Cerebellar nuclear complex (tissue), 1 donor: ENCODE results near the gene CEP250.
"Not testable (repeated sequence)": the region's sequence is repeated elsewhere in the genome, so short reads cannot be mapped to it uniquely, and the experiment has no call there.

Experiments
- DNase-seq, 2 experiments: peaks; one replicate each; lab custom pipeline; 2025; lab: John Stamatoyannopoulos, UW

Gene CEP250, protein sequence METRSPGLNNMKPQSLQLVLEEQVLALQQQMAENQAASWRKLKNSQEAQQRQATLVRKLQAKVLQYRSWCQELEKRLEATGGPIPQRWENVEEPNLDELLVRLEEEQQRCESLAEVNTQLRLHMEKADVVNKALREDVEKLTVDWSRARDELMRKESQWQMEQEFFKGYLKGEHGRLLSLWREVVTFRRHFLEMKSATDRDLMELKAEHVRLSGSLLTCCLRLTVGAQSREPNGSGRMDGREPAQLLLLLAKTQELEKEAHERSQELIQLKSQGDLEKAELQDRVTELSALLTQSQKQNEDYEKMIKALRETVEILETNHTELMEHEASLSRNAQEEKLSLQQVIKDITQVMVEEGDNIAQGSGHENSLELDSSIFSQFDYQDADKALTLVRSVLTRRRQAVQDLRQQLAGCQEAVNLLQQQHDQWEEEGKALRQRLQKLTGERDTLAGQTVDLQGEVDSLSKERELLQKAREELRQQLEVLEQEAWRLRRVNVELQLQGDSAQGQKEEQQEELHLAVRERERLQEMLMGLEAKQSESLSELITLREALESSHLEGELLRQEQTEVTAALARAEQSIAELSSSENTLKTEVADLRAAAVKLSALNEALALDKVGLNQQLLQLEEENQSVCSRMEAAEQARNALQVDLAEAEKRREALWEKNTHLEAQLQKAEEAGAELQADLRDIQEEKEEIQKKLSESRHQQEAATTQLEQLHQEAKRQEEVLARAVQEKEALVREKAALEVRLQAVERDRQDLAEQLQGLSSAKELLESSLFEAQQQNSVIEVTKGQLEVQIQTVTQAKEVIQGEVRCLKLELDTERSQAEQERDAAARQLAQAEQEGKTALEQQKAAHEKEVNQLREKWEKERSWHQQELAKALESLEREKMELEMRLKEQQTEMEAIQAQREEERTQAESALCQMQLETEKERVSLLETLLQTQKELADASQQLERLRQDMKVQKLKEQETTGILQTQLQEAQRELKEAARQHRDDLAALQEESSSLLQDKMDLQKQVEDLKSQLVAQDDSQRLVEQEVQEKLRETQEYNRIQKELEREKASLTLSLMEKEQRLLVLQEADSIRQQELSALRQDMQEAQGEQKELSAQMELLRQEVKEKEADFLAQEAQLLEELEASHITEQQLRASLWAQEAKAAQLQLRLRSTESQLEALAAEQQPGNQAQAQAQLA (N-terminal part only)

DNA sequence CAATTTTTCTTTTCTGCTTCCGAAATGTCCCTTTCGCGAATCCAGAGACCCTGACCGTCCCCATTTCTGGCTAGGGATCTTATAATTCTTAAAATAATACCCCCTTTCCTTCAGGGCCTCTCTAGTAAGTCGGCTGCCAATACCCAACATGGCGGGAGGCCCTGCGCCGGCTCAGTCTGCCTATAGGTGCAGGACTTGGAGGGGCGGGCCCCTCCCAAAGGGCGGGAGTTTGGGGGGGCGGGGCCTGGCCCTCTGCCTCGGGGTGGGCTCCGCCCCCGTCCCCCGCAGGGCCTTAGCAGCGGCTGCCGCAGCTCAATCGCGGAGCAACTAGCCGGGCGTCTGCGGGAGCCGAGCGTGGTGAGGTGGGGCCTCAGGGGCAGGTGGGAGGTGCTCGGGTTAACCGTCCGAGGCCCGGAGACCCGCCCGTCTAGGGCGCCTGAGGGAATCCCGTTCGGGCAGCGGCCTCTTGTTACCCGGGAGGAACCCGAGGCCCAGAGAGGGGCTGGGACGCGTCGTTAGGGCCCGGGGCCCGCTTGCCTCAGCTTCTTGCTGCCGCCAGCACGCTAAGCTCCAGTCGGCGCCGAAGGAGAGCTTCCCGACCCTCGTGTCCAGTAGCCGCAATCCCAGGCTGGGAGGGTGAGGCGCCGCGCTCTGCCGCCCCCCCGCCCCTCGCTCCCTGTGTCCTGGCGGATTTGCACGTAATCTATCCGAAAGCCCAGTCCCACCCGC is at the start of gene CEP250:
Gene CEP250, plus strand, starts transcription at position 718 of the 729 bp plus-strand sequence. CDS start 6,770 bp downstream, outside the sequence.
- DNase-seq, result peak; percentile 87 to 89

DNA sequence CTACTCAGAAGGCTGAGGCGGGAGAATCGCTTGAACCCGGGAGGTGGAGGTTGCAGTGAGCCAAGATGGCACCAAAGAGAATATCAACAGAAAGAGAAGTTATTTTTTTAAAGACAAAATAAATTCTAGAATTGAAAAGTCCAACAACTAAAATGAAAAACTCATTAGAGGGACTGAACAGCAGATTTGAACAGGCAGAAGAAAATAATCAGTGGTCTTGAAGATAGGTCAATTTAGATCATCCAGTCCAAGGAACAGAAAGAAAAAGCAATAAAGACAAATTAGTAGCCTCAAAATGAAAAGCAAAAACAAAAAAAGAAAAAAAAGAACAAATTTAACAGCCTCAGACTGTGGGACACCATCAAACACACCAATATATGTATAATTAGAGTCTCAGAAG is 49.6 kb upstream of the CEP250 start:
- no peak for DNase-seq

DNA sequence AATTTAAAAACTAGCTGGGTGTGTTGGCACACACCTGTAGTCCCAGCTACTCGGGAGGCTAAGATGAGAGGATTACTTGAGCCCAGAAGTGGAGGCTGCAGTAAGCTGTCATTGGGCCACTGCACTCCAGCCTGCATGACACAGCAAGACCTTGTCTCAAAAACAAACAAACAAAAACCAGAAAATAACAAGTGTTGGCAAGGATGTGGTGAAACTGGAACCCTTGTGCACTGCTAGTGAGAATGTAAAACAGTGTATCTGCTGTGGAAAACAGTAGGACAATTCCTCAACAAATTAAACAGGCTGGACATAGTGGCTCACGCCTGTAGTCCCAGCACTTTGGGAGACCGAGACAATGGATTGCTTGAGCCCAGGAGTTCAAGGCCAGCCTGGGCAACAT is 47.1 kb upstream of the CEP250 start:
- DNase-seq, result no peak

DNA sequence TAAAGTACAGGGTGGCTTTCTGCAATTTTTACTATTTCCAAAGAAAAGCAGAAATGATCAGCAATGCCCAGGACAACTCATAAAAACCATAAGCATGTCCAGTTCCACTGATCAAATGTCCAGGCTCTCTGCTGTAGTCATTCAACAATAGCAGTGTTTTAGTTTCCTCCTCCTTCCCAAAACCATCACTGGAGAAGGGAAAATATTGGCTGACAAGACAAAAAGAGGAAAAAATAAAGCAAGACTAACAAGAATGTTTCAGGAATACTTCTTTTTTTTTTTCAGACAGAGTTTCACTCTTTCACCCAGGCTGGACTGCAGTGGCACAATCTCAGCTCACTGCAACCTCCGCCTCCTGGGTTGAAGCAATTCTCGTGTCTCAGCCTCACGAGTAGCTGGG is 45.9 kb upstream of the CEP250 start:
- DNase-seq, result no peak

DNA sequence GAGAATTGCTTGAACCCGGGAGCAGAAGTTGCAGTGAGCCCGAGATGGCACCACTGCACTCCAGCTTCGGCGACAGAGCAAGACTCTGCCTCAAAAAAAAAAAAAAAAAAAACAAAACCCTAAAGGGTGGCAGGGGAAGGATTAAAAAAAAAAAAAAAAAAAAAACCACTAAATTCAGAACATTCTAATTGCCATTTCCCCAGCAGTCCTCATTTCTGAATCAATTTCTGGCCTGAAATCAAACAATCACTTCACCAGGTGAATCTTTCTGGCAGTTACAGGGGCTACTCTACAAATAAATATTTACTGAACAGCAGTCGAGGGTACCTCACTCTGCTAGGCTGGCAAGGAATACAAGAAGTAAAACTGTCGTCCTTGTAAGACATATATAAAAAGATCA is 44.8 kb upstream of the CEP250 start:
- no peak for DNase-seq

DNA sequence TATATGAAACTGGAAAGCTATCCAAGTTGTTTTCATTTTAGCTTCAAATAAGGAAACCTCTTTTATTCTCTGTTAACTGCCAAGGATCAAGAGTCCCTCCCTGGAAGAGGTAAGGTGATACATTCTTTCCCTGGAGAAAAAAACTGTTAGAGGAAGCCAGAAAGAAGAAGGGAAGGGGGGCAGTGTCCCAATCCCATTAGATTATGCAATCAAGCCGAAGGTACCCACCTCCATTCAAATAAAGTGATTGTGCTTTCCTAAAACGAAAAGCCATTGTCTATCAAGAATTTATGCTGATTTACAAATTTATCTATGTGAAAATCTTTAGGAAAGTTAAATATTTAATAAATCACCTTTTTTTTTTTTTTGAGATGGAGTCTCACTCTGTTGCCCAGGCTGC is 34.1 kb upstream of the CEP250 start:
- DNase-seq, result no peak

DNA sequence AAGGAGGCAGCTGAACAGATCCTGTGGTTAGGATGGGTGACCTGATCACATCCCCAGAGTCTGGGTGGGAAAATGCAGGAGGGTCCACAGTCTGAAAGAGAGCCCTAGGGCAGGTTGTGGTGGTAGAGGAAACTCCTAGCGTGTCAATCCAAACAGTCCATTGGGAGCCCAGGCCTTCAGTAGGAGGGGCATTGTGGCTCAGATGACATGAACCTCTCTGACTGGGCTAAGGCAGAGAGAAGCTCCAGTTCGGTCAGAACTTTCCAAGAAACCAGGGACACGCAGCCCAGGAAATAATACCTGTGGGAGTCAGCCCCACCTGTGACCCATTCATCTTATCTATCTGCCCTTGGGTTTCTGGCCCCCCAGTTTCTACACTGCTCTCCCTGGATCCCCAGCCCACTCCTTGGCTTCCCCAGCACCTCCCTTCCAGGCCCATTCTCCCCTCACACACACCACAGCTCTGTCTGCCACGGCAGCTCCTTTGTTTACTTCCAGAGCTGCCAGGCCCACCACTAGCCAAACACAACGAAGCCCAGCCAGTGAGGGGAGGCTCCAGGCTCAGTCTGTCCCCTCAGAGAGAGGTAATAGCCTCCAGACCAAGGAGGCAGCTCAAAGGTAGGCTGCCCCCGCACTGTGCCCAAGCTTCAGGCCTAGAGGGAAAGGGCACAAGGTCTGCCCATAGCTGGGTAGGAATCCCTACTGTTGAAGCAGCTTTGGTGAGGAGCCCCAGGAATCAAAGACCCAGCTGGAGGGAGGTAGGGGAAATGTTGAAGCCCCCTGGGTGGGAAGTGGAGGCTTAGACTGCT is 23.6 kb upstream of the CEP250 start:
- no peak for DNase-seq

DNA sequence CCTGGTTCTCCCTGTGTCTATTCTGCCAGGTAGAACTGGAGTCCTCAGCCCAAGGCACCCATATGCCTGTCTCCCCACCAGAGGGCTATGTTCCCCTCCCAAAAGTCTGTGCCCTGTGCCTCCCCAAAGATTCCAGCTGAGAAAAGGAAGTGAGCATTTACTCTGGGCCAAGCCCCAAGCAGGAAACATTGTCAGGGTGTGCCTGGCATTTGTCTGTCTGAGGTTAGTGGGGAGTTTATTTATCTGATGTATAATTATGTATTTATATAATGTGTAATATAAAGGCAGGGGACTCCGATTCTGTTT is 23.0 kb upstream of the CEP250 start:
- no peak for DNase-seq

DNA sequence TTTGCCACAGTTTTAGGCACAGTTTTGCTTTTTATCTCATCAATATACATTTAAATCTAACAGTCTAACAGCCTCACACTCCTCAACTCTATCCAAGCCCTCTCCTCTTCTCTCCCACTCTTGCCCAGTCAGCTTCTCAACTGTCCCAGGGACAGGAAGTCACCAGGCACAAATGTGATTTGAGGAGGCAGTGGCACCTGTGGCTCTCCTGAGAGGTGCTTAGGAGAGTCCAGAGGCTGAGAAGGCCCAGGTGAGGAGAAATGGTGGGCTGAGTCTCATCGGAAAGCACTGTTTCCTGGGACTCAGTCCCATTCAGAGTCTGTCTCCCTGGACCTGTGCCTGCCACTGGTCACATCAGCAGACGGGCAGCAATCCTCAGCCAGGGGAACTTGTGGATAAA is 22.1 kb upstream of the CEP250 start:
- no peak for DNase-seq

DNA sequence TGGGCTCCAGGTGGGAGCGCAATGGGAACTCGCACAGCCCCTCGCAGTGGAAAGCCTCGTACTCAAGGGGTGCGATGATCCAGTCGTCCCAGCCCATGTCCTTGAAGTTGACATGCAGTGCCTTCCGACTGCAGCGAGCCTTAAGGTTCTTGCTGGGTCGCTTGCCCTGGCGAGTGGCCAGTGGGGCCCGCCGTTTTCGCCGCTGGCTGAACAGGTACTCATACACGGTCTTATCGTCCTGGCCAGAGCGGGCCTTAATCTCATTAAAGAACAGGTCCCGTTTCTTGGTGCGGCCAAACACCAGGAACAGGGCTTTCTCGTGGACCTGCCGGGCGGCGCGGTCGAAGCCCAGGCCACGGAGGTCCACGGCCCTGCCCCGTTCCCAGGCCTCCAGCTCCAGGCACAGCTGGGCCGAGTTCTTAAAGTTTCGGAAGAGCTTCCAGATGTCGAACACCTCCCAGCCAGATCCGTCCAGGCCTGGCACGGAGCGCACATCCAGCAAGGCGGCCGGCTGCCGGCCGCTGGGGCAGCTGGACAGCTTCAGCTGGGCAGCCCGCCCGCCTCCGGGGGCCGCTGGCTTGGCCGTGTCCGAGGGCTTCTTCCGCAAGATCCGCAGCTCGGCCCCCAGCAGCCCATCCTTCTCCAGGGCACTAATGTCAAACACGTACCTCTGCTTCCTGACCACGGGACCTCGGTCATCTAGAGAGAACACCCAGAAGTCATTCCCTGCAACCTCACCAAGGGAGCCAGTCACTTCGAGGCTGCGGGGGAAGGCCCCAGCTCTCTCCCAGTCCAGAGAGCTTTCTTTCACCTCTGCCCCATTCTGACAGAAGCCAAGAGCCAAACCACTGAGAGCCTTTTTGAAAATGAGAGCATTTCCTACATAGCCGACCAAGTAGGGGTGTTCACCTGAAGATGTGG is 21.1 kb upstream of the CEP250 start:
- no peak for DNase-seq

DNA sequence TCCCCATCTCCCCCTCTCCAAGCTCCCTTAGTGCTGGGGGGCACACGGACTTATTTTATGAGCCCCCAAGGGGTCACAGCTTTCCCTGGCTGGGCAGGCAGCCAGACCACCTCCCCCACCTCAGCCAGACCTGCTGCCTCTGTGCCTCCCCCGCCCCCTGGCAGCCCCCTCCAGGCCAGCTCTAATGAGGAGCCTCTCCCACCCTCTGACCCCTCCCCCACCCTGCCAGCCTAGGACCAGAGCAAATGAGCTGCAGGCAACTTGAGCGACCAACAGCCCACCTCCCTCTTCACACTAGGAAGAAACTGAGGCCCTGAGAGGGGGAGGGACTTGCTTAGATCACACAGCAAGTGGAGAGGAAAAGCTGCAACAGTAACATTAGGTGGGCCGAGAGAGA is 19.2 kb upstream of the CEP250 start:
- no peak for DNase-seq

DNA sequence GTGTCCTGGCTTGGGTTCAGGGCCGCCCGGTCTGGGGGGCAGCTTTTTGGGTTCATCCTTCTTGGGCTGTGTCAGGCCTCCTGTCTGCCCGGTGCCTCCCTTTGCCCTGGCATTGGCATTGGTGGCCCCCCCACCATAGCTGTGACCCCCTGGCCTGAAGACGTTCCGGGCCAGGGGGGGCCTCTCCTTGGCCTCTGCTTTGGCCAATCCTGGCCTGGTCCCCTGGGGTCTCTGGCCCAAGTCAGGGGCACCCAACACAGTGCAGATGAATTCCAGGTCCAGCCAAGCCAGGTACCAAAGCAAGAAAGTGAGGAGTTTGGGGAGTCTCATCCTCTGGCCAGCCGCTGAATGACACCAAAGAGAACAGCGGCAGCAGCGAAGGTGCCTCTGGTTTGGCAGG is 17.8 kb upstream of the CEP250 start:
- no peak for DNase-seq

DNA sequence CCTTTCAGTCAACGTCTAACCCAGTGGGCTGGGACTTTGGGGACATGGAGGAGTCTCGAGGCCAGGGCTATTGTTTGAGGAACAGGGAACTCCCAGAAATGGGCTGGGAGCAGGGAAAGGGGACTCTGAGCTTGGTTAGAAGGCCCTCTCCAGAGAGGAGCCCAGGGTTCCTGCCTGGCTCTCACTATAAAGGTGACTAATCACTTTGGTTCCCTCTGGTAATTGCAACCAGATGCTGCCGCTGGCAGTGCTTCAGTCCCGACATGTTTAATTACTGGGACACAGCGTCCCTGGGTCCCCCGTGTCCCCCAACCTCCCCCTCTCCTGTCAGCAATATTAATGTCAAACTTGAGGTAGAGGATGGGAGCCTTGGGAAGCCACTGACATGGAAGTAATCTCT is 12.4 kb upstream of the CEP250 start:
- DNase-seq, result no peak

DNA sequence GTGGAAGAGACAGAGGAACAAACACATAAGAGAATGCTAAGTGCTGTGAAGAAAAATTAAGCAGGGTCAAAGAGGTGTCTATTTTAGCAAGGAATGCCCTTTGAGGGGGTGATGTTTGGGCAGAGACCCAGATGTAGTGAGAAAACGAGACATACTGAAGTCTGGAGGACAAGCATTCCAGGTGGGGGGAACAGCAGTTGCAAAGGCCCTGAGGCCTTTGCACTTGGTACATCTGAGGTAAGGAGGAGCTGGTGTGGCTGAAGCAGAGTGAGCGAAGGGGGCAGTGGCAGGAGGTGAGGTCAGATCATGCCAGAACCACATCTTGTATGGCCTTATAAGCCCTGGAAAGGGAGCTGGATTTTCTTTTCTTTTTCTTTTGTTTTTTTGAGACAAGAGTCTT is 11.2 kb upstream of the CEP250 start:
- DNase-seq, result no peak

DNA sequence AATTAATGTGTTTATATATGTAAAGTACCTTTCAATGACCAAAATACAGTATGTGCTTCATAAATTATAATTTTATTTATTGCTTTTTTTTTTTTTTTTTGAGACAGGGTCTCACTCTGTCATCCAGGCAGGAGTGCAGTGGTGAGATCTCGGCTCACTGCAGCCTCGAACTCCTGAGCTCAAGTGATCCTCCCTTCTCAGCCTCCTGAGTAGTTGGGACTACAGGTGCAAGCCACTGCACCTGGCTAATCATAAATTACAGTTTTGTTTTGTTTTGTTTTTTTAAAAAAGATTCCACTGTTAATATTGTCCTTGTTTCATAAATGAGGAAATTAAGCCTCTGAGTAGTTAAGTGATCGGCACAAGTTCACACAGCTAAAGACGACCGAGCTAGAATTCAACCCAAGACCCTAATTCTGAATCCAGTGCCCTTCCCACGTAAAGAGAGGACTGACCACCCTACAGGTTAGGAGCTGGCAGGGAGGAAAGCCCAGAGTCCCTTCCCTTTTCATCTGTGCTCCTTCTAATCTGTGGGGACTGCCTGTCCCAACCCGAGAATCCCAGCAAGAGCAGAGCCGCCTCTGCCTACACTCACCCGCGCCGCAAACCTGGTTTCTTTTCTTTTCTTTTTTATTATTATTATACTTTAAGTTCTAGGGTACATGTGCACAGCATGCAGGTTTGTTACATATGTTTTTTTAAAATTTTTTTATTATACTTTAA is 8.9 kb upstream of the CEP250 start:
- no peak for DNase-seq

DNA sequence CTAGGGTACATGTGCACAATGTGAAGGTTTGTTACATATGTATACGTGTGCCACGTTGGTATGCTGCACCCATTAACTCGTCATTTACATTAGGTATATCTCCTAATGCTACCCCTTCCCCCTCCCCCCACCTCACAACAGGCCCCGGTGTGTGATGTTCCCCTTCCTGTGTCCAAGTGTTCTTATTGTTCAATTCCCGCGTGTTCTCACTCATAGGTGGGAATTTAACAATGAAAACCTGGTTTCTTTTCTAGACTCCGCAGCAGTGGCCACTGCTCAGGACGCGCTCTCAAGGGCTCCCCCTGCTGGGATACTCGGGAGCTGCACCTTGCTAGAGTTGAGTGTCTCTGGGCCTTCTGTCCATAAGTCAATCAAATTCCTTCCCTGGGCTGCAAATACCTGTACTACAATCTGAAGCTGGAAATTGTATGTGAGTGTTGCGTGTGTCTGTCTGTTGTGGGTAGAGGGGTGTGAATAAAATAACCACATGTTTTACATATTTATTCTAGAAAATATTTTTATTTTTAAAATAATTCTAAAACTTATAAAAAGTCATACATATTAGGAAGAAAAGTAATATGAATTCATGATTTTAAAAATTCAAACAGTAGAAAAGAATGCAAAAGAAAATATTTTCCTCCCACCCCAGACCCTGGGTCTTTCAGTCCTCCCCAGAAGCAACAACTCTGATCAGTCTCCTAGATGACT is 8.2 kb upstream of the CEP250 start:
- DNase-seq, result peak in 1 of 2 experiments; percentile 41

DNA sequence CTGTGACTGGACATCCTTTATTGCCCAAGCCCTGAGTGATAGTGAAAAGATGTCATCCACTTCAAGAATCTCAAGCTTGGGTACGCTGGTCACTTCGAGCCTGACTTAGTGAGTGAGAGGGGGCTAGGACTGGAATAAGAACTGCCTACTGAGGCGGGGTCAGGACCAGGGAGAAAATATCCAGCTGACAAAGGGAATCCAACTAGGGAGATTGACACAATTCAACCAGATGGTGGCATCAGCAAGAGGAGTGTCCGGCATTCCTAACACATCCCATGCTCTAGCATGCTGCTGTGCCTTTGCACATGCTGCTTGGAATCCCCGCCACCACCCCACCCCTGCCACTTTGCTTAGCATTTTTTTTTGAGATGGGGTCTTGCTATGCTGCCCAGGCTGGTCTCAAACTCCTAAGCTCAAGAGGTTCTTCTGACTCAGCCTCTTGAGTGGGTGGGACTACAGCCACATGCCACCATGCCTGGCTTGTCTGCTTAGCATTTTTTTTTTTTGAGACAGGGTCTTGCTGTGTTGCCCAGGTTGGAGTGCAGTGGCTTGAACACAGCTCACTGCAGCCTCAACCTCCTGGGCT is 6.5 kb upstream of the CEP250 start:
- no peak for DNase-seq

DNA sequence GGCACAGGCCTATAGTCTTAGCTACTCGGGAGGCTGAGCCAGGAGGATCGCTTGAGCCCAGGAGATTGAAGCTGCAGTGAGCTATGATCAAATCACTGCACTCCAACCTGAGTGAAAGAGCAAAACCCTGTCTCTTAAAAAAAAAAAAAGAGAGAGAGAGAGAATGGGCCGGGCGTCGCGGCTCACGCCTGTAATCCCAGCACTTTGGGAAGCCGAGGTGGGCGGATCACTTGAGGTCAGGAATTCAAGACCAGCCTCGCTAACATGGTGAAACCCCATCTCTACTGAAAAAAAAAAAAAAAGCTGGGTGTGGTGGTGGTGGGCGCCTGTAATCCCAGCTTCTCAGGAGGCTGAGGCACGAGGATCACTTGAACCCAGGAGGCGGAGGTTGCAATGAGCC is 5.5 kb upstream of the CEP250 start:
- DNase-seq, result not testable (repeated sequence)
